ENCODE data around the gene PLP2.

DNA sequence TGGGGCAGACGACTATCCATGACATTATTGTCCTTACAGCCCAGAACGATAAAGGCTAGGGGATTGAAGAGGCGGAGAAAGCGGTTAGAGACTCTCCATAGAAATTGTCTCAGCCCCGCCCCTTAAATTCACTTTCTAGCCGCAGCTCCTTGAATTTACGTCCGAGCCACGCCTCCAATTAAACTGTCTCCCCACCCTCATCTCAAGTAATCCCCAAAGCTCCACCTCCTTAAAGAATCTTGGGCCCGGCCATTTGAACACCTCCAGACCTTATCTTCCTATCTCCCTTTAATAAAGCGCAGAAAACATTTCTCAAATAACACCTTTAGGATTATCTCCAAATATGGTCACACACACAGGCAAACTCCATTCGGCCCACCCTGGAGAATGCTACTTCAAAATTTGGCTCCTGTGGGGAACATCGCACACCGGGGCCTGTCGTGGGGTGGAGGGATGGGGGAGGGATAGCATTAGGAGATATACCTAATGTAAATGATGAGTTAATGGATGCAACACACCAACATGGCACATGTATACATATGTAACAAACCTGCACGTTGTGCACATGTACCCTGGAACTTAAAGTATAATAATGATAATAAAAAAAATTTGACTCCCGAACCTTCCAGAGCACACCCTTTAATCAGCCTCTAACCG lies 16.3 kb upstream of the PLP2 start:
- TF ChIP-seq, protein P1, sequence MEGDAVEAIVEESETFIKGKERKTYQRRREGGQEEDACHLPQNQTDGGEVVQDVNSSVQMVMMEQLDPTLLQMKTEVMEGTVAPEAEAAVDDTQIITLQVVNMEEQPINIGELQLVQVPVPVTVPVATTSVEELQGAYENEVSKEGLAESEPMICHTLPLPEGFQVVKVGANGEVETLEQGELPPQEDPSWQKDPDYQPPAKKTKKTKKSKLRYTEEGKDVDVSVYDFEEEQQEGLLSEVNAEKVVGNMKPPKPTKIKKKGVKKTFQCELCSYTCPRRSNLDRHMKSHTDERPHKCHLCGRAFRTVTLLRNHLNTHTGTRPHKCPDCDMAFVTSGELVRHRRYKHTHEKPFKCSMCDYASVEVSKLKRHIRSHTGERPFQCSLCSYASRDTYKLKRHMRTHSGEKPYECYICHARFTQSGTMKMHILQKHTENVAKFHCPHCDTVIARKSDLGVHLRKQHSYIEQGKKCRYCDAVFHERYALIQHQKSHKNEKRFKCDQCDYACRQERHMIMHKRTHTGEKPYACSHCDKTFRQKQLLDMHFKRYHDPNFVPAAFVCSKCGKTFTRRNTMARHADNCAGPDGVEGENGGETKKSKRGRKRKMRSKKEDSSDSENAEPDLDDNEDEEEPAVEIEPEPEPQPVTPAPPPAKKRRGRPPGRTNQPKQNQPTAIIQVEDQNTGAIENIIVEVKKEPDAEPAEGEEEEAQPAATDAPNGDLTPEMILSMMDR (IDR thresholded peaks at IDR 0.05), result no peak
- no peak for TF ChIP-seq POLR2A (IDR thresholded peaks at IDR 0.05)
